DOHH2 (cell line): ENCODE data around the gene SLC22A4.

Source experiments
- EZH2phosphoT487 ChIP-seq: fragments of 200-600 bp; sonication (generic); IDR thresholded peaks from 2 replicates; pipeline ENCODE4 v1.6.1; 2017; ENCODE audit warnings: borderline replicate concordance, mild to moderate bottlenecking, antibody characterized with exemption, low read length, moderate library complexity, mixed read lengths
- TF ChIP-seq, protein P1 (sequence below): fragments of 200-600 bp; sonication (generic); IDR thresholded peaks from one replicate; pipeline ENCODE4 v1.5.1; 2014; ENCODE audit warnings: antibody characterized with exemption, mild to moderate bottlenecking, low read depth, low read length; ENCODE audit not compliant: poor library complexity, severe bottlenecking

DNA sequence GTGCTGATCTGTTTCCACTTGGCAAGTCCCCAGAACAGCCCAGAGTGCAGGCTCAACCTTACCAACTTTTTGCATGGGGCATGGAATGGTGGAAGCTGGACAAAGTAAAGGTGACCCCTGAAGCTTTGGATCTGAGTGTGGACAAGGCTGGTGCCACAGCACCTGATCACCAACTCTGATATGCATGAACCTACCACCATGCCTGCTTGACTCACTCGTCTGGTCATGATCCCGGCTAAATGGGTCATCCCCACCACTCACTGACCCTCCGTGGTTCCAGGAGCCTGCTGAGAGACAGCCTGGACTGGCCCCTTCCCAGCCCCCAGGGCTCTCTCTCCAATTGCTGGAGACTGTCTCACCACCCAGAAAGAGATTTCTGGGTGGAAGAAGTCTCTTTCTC, 14.4 kb upstream of the SLC22A4 start:
- no peak for TF ChIP-seq EZH2phosphoT487
- TF ChIP-seq, protein P1, sequence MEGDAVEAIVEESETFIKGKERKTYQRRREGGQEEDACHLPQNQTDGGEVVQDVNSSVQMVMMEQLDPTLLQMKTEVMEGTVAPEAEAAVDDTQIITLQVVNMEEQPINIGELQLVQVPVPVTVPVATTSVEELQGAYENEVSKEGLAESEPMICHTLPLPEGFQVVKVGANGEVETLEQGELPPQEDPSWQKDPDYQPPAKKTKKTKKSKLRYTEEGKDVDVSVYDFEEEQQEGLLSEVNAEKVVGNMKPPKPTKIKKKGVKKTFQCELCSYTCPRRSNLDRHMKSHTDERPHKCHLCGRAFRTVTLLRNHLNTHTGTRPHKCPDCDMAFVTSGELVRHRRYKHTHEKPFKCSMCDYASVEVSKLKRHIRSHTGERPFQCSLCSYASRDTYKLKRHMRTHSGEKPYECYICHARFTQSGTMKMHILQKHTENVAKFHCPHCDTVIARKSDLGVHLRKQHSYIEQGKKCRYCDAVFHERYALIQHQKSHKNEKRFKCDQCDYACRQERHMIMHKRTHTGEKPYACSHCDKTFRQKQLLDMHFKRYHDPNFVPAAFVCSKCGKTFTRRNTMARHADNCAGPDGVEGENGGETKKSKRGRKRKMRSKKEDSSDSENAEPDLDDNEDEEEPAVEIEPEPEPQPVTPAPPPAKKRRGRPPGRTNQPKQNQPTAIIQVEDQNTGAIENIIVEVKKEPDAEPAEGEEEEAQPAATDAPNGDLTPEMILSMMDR, result no peak
